GM21526 (cell line): ENCODE measurements around the gene NABP1.
"Not testable (repeated sequence)": the region's sequence is repeated elsewhere in the genome, so short reads cannot be mapped to it uniquely, and the experiment has no call there.

Experiments
- ATAC-seq: cut with Tn5 transposase; IDR thresholded peaks from one replicate; pipeline ENCODE4 v1.9.1; 2021; ENCODE audit warnings: moderate library complexity; ENCODE audit not compliant: unreplicated experiment, low FRiP score

Gene NABP1

GRCh38 chr2:191677646-191678436, at the start of gene NABP1:
NABP1 (plus strand) TSS chr2:191678136; CDS start chr2:191678615, 479 bp downstream.
- peak; percentile 60 for ATAC-seq

DNA sequence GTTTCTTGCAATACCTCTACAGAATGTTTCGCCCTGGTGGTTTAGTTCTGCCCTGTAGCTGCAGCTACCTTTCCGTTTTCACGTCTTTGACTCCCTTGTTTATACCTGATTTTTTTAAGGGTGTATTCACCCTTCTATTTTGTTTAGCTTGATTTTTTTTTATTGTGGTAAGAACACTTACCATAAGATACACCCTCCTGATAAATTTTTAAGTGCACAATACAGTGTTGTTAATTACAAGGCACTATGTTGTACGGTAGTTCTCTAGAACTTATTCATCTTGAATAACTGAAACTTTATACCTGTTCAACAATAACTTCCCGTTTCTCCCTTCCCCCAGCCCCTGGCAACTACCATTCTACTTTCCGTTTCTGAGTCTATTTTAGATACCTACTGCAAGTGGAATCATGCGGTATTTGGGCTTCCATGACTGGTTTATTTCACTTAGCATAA, 48.9 kb upstream of the NABP1 start:
- no peak for ATAC-seq

DNA sequence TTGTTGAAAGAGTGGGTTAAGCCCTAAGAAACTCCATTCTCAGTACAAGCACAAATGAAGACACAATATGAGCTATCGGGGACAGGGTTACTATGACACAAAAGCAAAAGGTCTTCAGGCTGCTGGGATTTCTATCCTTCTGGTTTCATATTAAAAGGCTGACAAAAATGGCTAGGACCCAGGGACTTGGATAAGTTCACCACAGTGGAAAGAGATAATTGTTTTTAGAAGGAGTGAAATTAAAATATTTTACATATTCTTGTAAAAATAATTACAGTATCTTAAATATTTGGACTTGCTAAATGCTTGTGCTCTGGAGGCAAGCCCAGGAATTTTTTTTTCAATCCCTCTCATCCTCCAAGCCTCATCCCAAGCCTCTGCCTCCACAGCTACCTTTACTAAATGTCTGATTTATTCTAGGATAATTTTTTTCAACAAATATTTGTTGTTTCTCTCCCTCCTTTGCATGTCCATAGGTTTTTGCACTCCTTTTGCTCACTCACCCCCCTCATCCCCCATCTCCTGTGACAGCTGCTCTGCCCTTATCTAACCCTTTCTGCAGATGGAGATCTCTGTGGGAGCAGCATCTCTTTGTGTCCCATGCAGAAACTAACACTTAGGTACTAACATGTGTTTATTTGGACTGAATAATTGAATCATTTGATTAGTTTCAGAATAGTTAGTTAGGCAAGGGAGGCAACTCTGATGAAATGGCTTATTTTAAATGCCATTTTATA, 47.8 kb upstream of the NABP1 start:
- ATAC-seq: no peak

- ATAC-seq: no peak
These were observed 46.2 kb upstream of the NABP1 start for GRCh38 chr2:191631754-191632153.

DNA sequence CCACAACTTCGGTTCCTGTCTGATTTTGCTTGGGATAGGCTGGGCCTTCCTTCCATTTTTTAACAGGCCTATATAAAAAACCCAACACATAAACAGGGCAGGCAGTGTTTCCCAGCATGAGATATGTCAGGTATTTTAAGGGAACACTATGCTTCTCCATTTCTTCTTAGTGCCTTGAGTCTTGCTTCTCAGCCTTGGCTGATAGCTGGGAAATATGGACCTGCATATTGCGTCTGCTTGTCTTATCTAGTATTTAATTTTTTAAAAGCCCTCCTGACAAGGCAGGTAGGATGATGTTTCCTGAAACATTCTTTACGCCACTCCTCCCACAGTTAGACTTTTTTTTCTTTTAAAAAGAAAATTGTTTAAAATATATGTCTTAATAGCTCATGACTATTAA, 45.5 kb upstream of the NABP1 start:
- ATAC-seq: no peak

- no peak for ATAC-seq
These were observed 43.1 kb upstream of the NABP1 start for GRCh38 chr2:191634791-191635190.

- peak; percentile 84 for ATAC-seq
These were observed 42.4 kb upstream of the NABP1 start for GRCh38 chr2:191635333-191636234.

DNA sequence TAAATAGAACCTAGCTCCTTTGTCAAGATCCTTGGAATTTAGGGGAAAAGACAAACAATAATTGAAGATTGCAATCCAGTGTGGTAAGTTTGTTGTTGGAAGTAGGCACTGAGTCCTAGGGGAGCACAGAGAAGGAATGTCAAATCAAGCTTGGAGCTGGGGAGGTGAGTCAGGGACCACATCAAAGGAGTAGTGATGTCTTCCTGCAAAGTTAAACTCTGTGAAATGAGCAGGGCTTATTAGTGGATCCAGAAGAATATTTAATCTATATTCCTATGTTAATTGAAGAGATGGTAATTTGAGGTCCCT, 41.7 kb upstream of the NABP1 start:
- ATAC-seq: no peak

DNA sequence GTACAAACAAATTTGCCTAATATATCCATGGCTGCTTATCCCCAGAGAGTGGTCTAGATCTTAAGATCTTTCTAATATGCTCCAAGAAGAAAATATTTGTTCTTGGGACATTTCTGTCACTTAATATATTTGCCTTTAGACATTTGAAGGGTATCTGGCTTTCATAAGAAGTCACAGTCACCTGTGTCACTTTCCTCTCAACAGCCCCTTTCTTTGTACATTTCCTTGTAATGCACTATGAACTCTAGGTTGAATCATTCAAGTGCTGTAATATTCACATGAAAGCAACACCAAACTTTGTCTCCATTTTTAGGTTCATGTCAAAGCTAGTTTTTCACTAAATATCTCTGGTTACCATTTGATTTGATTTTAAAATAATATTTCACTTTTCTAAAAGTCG, 41.4 kb upstream of the NABP1 start:
- no peak for ATAC-seq

DNA sequence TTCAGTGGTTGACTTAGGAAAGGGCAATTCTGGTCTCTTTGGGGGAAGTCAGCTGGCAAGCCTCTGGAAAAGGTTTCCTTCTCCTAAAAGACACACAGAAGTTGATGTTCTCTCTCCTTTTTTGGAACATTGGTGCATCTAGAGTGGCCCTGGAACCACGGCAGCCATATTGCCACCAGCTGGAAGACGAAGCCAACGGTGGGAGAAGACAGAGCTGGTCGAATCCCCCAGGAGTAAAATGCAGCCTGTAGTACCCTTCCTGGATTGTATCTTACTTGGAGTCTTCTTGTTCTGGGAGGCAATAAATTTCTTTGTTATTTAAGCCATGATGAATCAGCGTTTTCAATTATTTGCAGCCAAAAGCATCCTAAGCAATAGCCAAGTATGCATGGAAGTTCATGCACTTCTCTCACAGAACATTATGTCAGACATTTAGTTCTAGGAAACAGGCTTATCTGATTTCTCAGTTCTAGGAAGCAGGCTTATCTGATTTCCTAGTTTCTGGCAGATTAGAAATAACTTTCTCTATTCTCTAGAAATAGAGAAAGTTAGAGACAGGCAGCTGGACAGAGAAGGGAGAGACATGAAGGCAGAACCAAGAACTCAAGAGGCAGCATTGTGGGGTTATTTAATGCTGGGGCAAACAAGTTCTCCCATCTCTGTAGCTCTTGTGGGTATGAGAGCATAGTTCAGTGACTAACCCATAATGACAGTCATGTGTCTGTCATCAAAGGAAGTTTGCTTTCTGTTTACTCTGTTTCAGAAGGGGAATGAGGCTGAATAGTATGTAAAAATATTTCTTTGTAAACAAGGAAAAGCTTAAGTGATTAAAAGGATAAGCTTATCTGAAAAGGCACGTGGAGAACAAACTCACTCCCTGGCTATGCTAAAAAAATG, 40.5 kb upstream of the NABP1 start:
- peak; percentile 53 for ATAC-seq

DNA sequence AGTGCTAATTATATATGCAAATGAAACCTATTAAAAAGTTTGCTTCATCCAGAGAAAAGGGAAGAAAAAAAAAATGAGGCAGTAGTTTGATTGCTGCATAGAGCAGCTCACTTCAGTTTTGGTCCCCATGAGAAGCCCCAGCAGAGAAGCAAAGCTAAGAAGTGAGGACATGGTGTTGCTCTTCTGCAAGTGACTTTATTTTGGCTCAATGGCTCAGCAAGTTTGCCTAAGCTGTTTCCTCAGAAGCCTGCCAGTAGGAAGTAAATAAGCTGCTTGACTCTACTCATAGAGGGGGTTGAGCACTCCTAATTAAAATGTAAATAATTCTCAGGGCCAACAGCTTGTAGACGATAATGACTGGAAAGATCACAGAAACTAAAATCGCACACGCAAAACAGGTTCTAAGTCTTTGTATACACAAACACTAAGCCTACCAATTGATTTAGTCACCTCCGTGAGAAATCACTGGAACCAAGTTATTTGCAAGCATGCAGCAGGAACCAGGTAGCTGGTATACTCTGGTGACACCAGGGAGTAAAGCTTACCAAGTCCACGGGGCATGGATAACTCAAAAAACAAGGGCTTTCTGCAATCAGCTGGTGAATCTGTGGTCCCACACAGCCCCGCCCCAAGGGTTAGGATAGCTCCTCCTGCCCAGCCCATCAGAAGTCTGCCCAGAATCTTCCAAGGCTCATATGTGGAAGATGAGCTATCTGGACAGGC, 39.7 kb upstream of the NABP1 start:
- no peak for ATAC-seq

DNA sequence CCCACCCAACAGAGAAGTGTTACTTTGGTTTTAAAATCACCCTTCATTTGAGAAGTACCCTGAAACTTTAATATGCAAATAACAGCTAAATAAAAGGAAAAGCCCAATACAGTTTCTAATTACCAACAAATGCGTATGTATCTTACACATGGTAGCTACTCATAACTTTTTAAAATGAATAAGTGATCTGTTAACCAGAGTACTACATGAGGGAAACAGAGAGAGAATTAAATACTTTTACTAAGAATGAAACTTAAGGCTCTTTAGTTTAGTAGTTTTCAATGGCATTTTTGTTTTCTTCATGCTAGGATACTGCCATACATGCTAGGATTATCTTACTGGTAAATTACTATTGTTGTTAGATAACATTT, 39.1 kb upstream of the NABP1 start:
- ATAC-seq: no peak

DNA sequence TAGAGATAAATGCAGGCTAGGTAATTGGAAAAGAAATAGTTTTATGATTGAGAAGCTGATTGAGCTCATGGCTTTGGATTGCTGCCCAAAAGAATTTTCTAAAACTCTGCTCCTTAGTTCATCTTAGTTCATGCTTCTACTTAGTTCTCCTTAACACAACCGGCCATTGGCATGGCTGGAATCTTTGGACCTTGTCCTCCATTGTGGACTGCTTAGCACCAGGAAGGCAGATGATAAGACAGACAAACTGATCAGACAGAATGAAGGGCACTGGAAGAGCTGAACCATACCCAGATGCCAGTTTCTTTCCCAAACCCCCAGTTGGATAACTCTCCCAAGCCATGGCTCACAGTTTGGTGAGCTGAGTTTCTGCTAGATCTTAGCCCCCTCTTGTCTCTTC, 36.3 kb upstream of the NABP1 start:
- ATAC-seq: no peak

GRCh38 chr2:191642541-191642940, 35.4 kb upstream of the NABP1 start:
- no peak for ATAC-seq

DNA sequence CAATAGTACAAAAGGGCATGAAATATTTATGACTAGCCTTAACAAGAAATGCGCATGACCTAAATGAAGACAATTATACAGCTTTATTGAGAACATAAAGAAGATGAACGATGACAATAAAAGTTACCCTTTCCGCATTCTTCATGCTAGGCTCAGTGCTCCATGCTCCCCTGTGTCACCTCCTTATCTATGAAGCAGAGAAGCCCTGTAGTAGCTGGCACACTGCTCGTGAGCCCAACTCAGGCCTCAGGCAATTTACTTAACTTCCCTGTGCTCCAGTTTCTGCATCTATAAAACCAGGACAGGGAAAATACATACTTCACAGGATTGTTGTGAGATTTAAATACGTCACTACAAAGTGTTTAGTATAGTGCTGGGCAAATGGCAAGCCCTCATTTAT, 34.5 kb upstream of the NABP1 start:
- ATAC-seq: no peak

- ATAC-seq: not testable (repeated sequence)
These were observed 33.3 kb upstream of the NABP1 start for GRCh38 chr2:191644613-191645012.

- ATAC-seq: no peak
These were observed 32.9 kb upstream of the NABP1 start for GRCh38 chr2:191645032-191645431.

- no peak for ATAC-seq
These were observed 32.3 kb upstream of the NABP1 start for GRCh38 chr2:191645434-191646162.
